Breast epithelium (tissue), 4 donors: ENCODE data around the gene TGM2. TPM values are rescaled to one million over a fixed set of nuclear protein-coding genes. Genes with fewer than 3 reads are reported as not detected.

ENCODE experiments used
- DNase-seq, 2 donors: peaks; one replicate each; pipeline ENCODE4 v3.0.0-alpha.2; 2019; ENCODE audit warnings: low spot score in 2 of 2
- H3K27ac ChIP-seq, 2 donors: fragments of 200-600 bp; sonication (generic) in 1 of 2; one replicate each; pipeline ENCODE4 v1.5.1; 2016 to 2019; ENCODE audit warnings: mild to moderate bottlenecking in 1 of 2
- H3K27me3 ChIP-seq, 2 donors: fragments of 200-600 bp; sonication (generic) in 1 of 2; one replicate each; pipeline versions ENCODE4 v1.5.1 to v1.6.0; 2017 to 2019; ENCODE audit warnings: control low read depth in 1 of 2, mild to moderate bottlenecking in 1 of 2
- H3K36me3 ChIP-seq: fragments of 200-600 bp; one replicate; pipeline ENCODE4 v1.5.1; 2019
- H3K4me1 ChIP-seq, 2 donors: fragments of 200-600 bp; sonication (generic); one replicate each; pipeline ENCODE4 v1.5.1; 2016 to 2019; ENCODE audit warnings: control low read depth in 1 of 2
- H3K4me3 ChIP-seq, 3 donors: fragments of 200-600 bp; sonication (generic); 1 replicate in 2 of 3; 2 replicates in 1 of 3; pipeline ENCODE4 v1.5.1; 2016 to 2019; ENCODE audit warnings: mild to moderate bottlenecking in 3 of 3, moderate library complexity in 2 of 3
- H3K9me3 ChIP-seq, 2 donors: fragments of 200-600 bp; sonication (generic) in 1 of 2; one replicate each; pipeline ENCODE4 v1.5.1; 2016 to 2019; ENCODE audit warnings: control low read depth in 1 of 2
- CTCF ChIP-seq, 3 donors: fragments of 450-650 bp; IDR thresholded peaks; one replicate each; pipeline ENCODE4 v1.5.1; 2016 to 2017; ENCODE audit warnings: antibody characterized with exemption in 3 of 3, mild to moderate bottlenecking in 3 of 3, moderate library complexity in 3 of 3
- POLR2A ChIP-seq: fragments of 450-650 bp; IDR thresholded peaks from one replicate; pipeline ENCODE4 v1.6.1; 2016; ENCODE audit warnings: antibody characterized with exemption, mild to moderate bottlenecking, moderate library complexity
- POLR2AphosphoS5 ChIP-seq, 3 donors: sonication (generic); formaldehyde crosslinking; IDR thresholded peaks; one replicate each; pipeline ENCODE4 v1.6.1; 2017; ENCODE audit warnings: antibody characterized with exemption in 3 of 3
- intact Hi-C: fragments of 100-400 bp; cut with DNase I; formaldehyde crosslinking; loops from one replicate; pipeline ENCODE4 v1.15.1; 2023; ENCODE audit warnings: low total_unique reads
- total RNA-seq, 3 donors: library from RNA; depleted of rRNA; stranded (reverse); fragments of >200 nt; gene quantifications; one replicate each; pipeline ENCODE4 v1.1.0, GENCODE V29; 2016

TGM2 gene
- total RNA-seq, 3 donors from 2014 or later = 10.7 to 44.9 (median 15.2) TPM

- no peak for TF ChIP-seq CTCF (IDR thresholded peaks at IDR 0.05)
- TF ChIP-seq POLR2AphosphoS5 (IDR thresholded peaks at IDR 0.05) = no peak
- no peak for TF ChIP-seq POLR2A
- DNase-seq = no peak
- Histone ChIP-seq H3K36me3 (no peaks in the 10 kb centered on the region), H3K4me3 (no peak overlapping the region), H3K4me1 (no peaks in the 10 kb centered on the region), H3K27ac (no peak overlapping the region), H3K27me3 (no peaks in the 10 kb centered on the region), H3K9me3 (no peaks in the 10 kb centered on the region)
- intact Hi-C loops = no loop called here
Observed at GRCh38 chr20:38130687-38131587, 34.1 kb downstream of the TGM2 start.

GRCh38 chr20:38129893-38130609 lies 35.0 kb downstream of the TGM2 start:
- Histone ChIP-seq H3K9me3 (no peaks in the 10 kb centered on the region), H3K4me1 (no peaks in the 10 kb centered on the region), H3K4me3 (no peak overlapping the region), H3K36me3 (no peaks in the 10 kb centered on the region), H3K27me3 (no peaks in the 10 kb centered on the region), H3K27ac (no peak overlapping the region)
- TF ChIP-seq POLR2AphosphoS5 (IDR thresholded peaks at IDR 0.05) = no peak
- TF ChIP-seq POLR2A = no peak
- TF ChIP-seq CTCF (IDR thresholded peaks at IDR 0.05) = no peak
- DNase-seq = no peak
- intact Hi-C loops = no loop called here

DNA sequence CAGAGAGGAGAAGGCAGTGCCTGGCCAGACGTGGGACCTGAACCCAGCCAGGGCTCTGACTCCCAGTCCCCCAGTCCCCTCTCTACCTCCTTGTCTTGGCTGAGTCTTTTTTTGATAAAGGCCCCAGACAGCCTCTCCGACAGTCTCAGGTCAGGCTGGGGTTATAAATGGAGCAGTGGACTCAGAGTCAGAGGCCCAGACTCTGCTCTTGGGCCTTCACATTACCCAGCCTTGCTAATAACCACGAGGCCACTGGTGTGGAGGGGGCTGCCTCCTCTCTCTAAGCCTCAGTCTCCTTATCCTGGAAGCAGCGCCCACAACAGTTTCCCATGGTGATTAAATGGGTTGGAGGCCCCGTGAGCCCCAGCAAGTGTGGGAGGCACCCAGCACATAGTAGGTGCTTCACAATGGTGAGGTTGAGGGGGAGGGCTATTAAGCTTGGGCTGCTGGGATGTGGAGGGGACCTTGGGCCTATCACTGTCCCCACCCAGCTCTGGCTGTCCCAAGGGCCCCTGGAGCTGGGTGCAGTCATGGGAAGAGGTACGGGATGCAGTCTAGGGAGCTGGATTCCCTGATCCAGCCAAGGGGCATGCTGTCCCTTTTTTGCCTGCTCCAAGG lies 35.7 kb downstream of the TGM2 start:
- Histone ChIP-seq H3K4me3 (no peak overlapping the region), H3K4me1 (no peaks in the 10 kb centered on the region), H3K9me3 (no peaks in the 10 kb centered on the region), H3K27ac (no peak overlapping the region), H3K36me3 (no peaks in the 10 kb centered on the region), H3K27me3 (no peaks in the 10 kb centered on the region)
- no peak for TF ChIP-seq POLR2AphosphoS5 (IDR thresholded peaks at IDR 0.05)
- TF ChIP-seq CTCF (IDR thresholded peaks at IDR 0.05) = no peak
- no peak for TF ChIP-seq POLR2A
- intact Hi-C loops = no loop called here
- no peak for DNase-seq

DNA sequence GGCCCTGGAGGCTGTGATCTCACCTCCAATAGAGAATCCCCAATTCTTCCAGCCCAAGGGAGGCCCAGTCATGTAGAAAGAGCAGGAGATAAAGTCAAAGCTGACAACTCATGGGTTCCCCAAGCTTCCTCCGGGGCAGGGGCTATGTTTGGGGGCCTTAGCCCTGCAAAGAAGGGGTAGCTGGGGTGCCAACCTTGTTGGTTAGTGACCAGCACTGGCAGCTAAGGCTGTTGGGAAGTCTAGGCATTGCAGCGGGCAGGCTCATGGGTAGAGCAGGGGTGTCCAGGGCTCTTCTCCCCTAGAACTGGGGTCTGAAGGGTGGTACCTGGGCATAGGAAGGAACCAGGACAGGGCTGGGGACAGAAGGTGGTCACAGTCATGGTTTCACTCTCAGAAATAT lies 36.4 kb downstream of the TGM2 start:
- Histone ChIP-seq H3K27me3 (no peaks in the 10 kb centered on the region), H3K4me1 (no peaks in the 10 kb centered on the region), H3K4me3 (no peak overlapping the region), H3K9me3 (no peaks in the 10 kb centered on the region), H3K36me3 (no peaks in the 10 kb centered on the region), H3K27ac (no peak overlapping the region)
- DNase-seq = no peak
- intact Hi-C loops = no loop called here
- TF ChIP-seq POLR2AphosphoS5 (IDR thresholded peaks at IDR 0.05) (no peak), CTCF (IDR thresholded peaks at IDR 0.05) (no peak), POLR2A (no peak)
